Tibial nerve (tissue), 4 donors: ENCODE measurements around the gene C9. TPM values are rescaled to one million over a fixed set of nuclear protein-coding genes. Genes with fewer than 3 reads are reported as not detected.

Experiments
- DNase-seq, 2 donors: peaks; one replicate each; pipeline ENCODE4 v3.0.0-alpha.2; 2019; ENCODE audit warnings: low spot score in 2 of 2
- H3K27ac ChIP-seq, 4 donors: fragments of 200-600 bp; sonication (generic) in 3 of 4; one replicate each; pipeline ENCODE4 v1.5.1; 2017 to 2019; ENCODE audit warnings: mild to moderate bottlenecking in 1 of 4
- H3K27me3 ChIP-seq, 2 donors: fragments of 200-600 bp; sonication (generic) in 1 of 2; one replicate each; pipeline versions ENCODE4 v1.5.1 to v1.6.0; 2017 to 2019
- H3K36me3 ChIP-seq, 3 donors: fragments of 200-600 bp; sonication (generic); one replicate each; pipeline ENCODE4 v1.5.1; 2018 to 2019
- H3K4me1 ChIP-seq, 4 donors: fragments of 200-600 bp; sonication (generic) in 3 of 4; one replicate each; pipeline ENCODE4 v1.5.1; 2017 to 2019
- H3K4me3 ChIP-seq, 4 donors: fragments of 200-600 bp; sonication (generic) in 3 of 4; one replicate each; pipeline ENCODE4 v1.5.1; 2017 to 2019; ENCODE audit warnings: mild to moderate bottlenecking in 1 of 4, moderate library complexity in 1 of 4
- H3K9me3 ChIP-seq, 4 donors: fragments of 200-600 bp; sonication (generic) in 3 of 4; one replicate each; pipeline ENCODE4 v1.5.1; 2017 to 2019
- CTCF ChIP-seq, 5 experiments: fragments of 200-600 bp in 3 of 5; fragments of 450-650 bp in 2 of 5; sonication (generic) in 3 of 5; IDR thresholded peaks; one replicate each; pipeline ENCODE4 v1.5.1; 2016 to 2019; ENCODE audit warnings: antibody characterized with exemption in 5 of 5, mild to moderate bottlenecking in 3 of 5, moderate library complexity in 2 of 5
- EP300 ChIP-seq, 2 donors: sonication (generic); formaldehyde crosslinking; IDR thresholded peaks; one replicate each; pipeline ENCODE4 v1.6.1; 2017; ENCODE audit warnings: antibody characterized with exemption in 2 of 2, mild to moderate bottlenecking in 1 of 2
- POLR2A ChIP-seq, 2 donors: fragments of 450-650 bp; IDR thresholded peaks; one replicate each; pipeline ENCODE4 v1.6.1; 2017; ENCODE audit warnings: antibody characterized with exemption in 2 of 2, mild to moderate bottlenecking in 2 of 2, moderate library complexity in 2 of 2
- WGBS, 2 donors: methylation state at CpG; one replicate each; pipeline ENCODE4 v1.1.5; 2018; 5-methylcytosine and 5-hydroxymethylcytosine counted together
- total RNA-seq, 4 donors: library from RNA; depleted of rRNA; stranded (reverse); fragments of >200 nt; gene quantifications; one replicate each; pipeline ENCODE4 v1.1.0, GENCODE V29; 2016

Gene C9
- total RNA-seq, 4 donors from 2014 or later, result not detected

GRCh38 chr5:39355324-39355723 is 9.0 kb downstream of the C9 start:
- Histone ChIP-seq H3K4me1 (no peaks in the 10 kb centered on the region), H3K36me3 (no peaks in the 10 kb centered on the region), H3K4me3 (no peak overlapping the region), H3K27ac (no peak overlapping the region), H3K27me3 (no peaks in the 10 kb centered on the region), H3K9me3 (peaks cover 0 to 19% (median 0%) of the 10 kb centered on the region in 4 donors)
- DNase-seq, result no peak
- WGBS, 2 donors, result 61 to 65% methylated on average over 3 of the region's 3 CpGs
- TF ChIP-seq EP300 (IDR thresholded peaks at IDR 0.05), result no peak
- no peak for TF ChIP-seq CTCF (IDR thresholded peaks at IDR 0.05)
- no peak for TF ChIP-seq POLR2A (IDR thresholded peaks at IDR 0.05)

- TF ChIP-seq POLR2A (IDR thresholded peaks at IDR 0.05) (no peak), CTCF (IDR thresholded peaks at IDR 0.05) (no peak), EP300 (IDR thresholded peaks at IDR 0.05) (no peak)
- Histone ChIP-seq H3K36me3 (no peaks in the 10 kb centered on the region), H3K4me1 (no peaks in the 10 kb centered on the region), H3K27ac (no peak overlapping the region), H3K27me3 (no peaks in the 10 kb centered on the region), H3K4me3 (no peak overlapping the region), H3K9me3 (peaks cover 0 to 26% (median 0%) of the 10 kb centered on the region in 4 donors)
- WGBS, 2 donors, result 54 to 60% methylated on average over 1 of the region's 1 CpG
- DNase-seq, result no peak
Measured at GRCh38 chr5:39353717-39354399, 10.4 kb downstream of the C9 start.

- 47 to 70% methylated on average over 1 of the region's 1 CpG for WGBS, 2 donors
- DNase-seq, result no peak
- Histone ChIP-seq H3K9me3 (peaks cover 0 to 26% (median 0%) of the 10 kb centered on the region in 4 donors), H3K36me3 (no peaks in the 10 kb centered on the region), H3K4me1 (no peaks in the 10 kb centered on the region), H3K4me3 (no peak overlapping the region), H3K27me3 (no peaks in the 10 kb centered on the region), H3K27ac (no peak overlapping the region)
- no peak for TF ChIP-seq CTCF (IDR thresholded peaks at IDR 0.05)
Measured at GRCh38 chr5:39352951-39353350, 11.3 kb downstream of the C9 start.

- 87 to 96% methylated on average over 2 of the region's 2 CpGs for WGBS, 2 donors
- H3K4me3 ChIP-seq, result no peak overlapping the region
- no peak for DNase-seq
Measured at GRCh38 chr5:39352170-39352569, 12.1 kb downstream of the C9 start.

More at GRCh38 chr5:39352170-39352569, 12.1 kb downstream of the C9 start:
- no peaks in the 10 kb centered on the region for H3K27me3 ChIP-seq
- H3K27ac ChIP-seq, result no peak overlapping the region
- no peaks in the 10 kb centered on the region for H3K4me1 ChIP-seq
- H3K9me3 ChIP-seq, result peaks cover 0 to 26% (median 0%) of the 10 kb centered on the region in 4 donors
- TF ChIP-seq EP300 (IDR thresholded peaks at IDR 0.05) (no peak), CTCF (IDR thresholded peaks at IDR 0.05) (no peak), POLR2A (IDR thresholded peaks at IDR 0.05) (no peak)
- no peaks in the 10 kb centered on the region for H3K36me3 ChIP-seq
